ENCODE measurements around the gene BACE1-AS. TPM values are rescaled to one million over a fixed set of nuclear protein-coding genes. Genes with fewer than 3 reads are reported as not detected.

BACE1-AS gene
- total RNA-seq, 4 donors from 2014 or later, result 0.88 to 39.7 (median 12.0) TPM

- intact Hi-C loops (cut with DNase I; ENCODE audit: low total_unique reads), result no loop called here
- Histone ChIP-seq H3K4me3 (no peak overlapping the region), H3K4me1 (peaks cover 0 to 5% of the 10 kb centered on the region in 2 donors), H3K9me3 (no peaks in the 10 kb centered on the region), H3K27ac (no peak overlapping the region), H3K36me3 (no peaks in the 10 kb centered on the region), H3K27me3 (no peaks in the 10 kb centered on the region)
- no peak for DNase-seq
- TF ChIP-seq POLR2A (IDR thresholded peaks at IDR 0.05) (no peak), CTCF (IDR thresholded peaks at IDR 0.05) (no peak)
Observed at GRCh38 chr11:117302228-117302627, 11.1 kb downstream of the BACE1-AS start.

GRCh38 chr11:117303101-117303500 is 12.0 kb downstream of the BACE1-AS start:
- H3K27me3 ChIP-seq, result no peaks in the 10 kb centered on the region
- H3K9me3 ChIP-seq, result no peaks in the 10 kb centered on the region
- H3K27ac ChIP-seq, result no peak overlapping the region
- no peak overlapping the region for H3K4me3 ChIP-seq
- DNase-seq, result no peak
- TF ChIP-seq POLR2A (IDR thresholded peaks at IDR 0.05), result no peak
- no peak for TF ChIP-seq CTCF (IDR thresholded peaks at IDR 0.05)
- intact Hi-C loops (cut with DNase I; ENCODE audit: low total_unique reads), result no loop called here
- H3K36me3 ChIP-seq, result no peaks in the 10 kb centered on the region
- H3K4me1 ChIP-seq, result peaks cover 0 to 5% of the 10 kb centered on the region in 2 donors

GRCh38 chr11:117303646-117304315 is 12.6 kb downstream of the BACE1-AS start:
- H3K4me3 ChIP-seq, result no peak overlapping the region
- H3K36me3 ChIP-seq, result no peaks in the 10 kb centered on the region
- intact Hi-C loops (cut with DNase I; ENCODE audit: low total_unique reads), result no loop called here
- TF ChIP-seq CTCF (IDR thresholded peaks at IDR 0.05), result no peak
- TF ChIP-seq POLR2A (IDR thresholded peaks at IDR 0.05), result no peak
- H3K9me3 ChIP-seq, result no peaks in the 10 kb centered on the region
- no peak for DNase-seq
- no peaks in the 10 kb centered on the region for H3K27me3 ChIP-seq
- H3K27ac ChIP-seq, result no peak overlapping the region
- H3K4me1 ChIP-seq, result peaks cover 0 to 5% of the 10 kb centered on the region in 2 donors

- Histone ChIP-seq H3K4me3 (no peak overlapping the region), H3K4me1 (no peaks in the 10 kb centered on the region), H3K36me3 (no peaks in the 10 kb centered on the region), H3K27ac (no peak overlapping the region), H3K27me3 (no peaks in the 10 kb centered on the region), H3K9me3 (no peaks in the 10 kb centered on the region)
- intact Hi-C loops (cut with DNase I; ENCODE audit: low total_unique reads), result no loop called here
- DNase-seq, result no peak
- TF ChIP-seq POLR2A (IDR thresholded peaks at IDR 0.05) (no peak), CTCF (IDR thresholded peaks at IDR 0.05) (no peak)
Observed at GRCh38 chr11:117305145-117305544, 14.0 kb downstream of the BACE1-AS start.

- Histone ChIP-seq H3K27ac (no peak overlapping the region), H3K4me1 (no peaks in the 10 kb centered on the region), H3K9me3 (no peaks in the 10 kb centered on the region), H3K27me3 (no peaks in the 10 kb centered on the region), H3K36me3 (no peaks in the 10 kb centered on the region), H3K4me3 (no peak overlapping the region)
- intact Hi-C loops (cut with DNase I; ENCODE audit: low total_unique reads), result no loop called here
- no peak for TF ChIP-seq POLR2A (IDR thresholded peaks at IDR 0.05)
- TF ChIP-seq CTCF (IDR thresholded peaks at IDR 0.05), result no peak
- no peak for DNase-seq
Observed at GRCh38 chr11:117309310-117309709, 18.2 kb downstream of the BACE1-AS start.

All from uterus (tissue), 4 donors.